Endodermal cell (in vitro differentiated cells): ENCODE measurements around the gene OXSR1. TPM values are rescaled to one million over a fixed set of nuclear protein-coding genes. Genes with fewer than 3 reads are reported as not detected.
A peak's percentile ranks its signal among the peaks of the same experiment; 100 is the strongest.

ENCODE experiments used
- DNase-seq: peaks from one replicate; pipeline ENCODE4 v3.0.0-alpha.2; 2017
- H3K27ac ChIP-seq: 2 replicates; pipeline ENCODE4 v1.5.1; 2013; ENCODE audit warnings: mild to moderate bottlenecking, low read depth, low read length, moderate library complexity
- H3K27me3 ChIP-seq: 2 replicates; pipeline ENCODE4 v1.6.1; 2013; ENCODE audit warnings: mild to moderate bottlenecking, low read length, moderate library complexity; ENCODE audit not compliant: insufficient read depth, control insufficient read depth, poor library complexity, severe bottlenecking
- H3K36me3 ChIP-seq: 2 replicates; pipeline ENCODE4 v1.7.0; 2013; ENCODE audit warnings: mild to moderate bottlenecking, low read length, moderate library complexity; ENCODE audit not compliant: control insufficient read depth, insufficient read depth
- H3K4me1 ChIP-seq: one replicate; pipeline ENCODE4 v1.7.0; 2013; ENCODE audit warnings: low read length; ENCODE audit not compliant: control insufficient read depth, insufficient read depth
- H3K4me3 ChIP-seq: 2 replicates; pipeline ENCODE4 v1.5.1; 2013; ENCODE audit warnings: mild to moderate bottlenecking, low read length, moderate library complexity
- H3K9ac ChIP-seq: 2 replicates; pipeline ENCODE4 v1.6.1; 2013; ENCODE audit warnings: mild to moderate bottlenecking, low read length, moderate library complexity; ENCODE audit not compliant: poor library complexity, severe bottlenecking; ENCODE audit errors: extremely low read depth
- H3K9me3 ChIP-seq: 2 replicates; pipeline ENCODE4 v1.6.1; 2013; ENCODE audit warnings: mild to moderate bottlenecking, low read length, moderate library complexity; ENCODE audit not compliant: control insufficient read depth
- H3K27ac Mint-ChIP-seq: 2 replicates; pipeline ENCODE4 v1.8.0; 2020; ENCODE audit warnings: mixed read lengths
- H3K27me3 Mint-ChIP-seq: 2 replicates; pipeline ENCODE4 v1.8.0; 2021; ENCODE audit warnings: mild to moderate bottlenecking, mixed read lengths; ENCODE audit not compliant: insufficient read depth
- H3K36me3 Mint-ChIP-seq: 2 replicates; pipeline ENCODE4 v1.8.0; 2020; ENCODE audit warnings: low read depth, mixed read lengths
- H3K4me1 Mint-ChIP-seq: 2 replicates; pipeline ENCODE4 v1.8.0; 2020; ENCODE audit warnings: mixed read lengths
- H3K4me3 Mint-ChIP-seq: 2 replicates; pipeline ENCODE4 v1.8.0; 2020; ENCODE audit warnings: mild to moderate bottlenecking, moderate library complexity, mixed read lengths
- H3K9me3 Mint-ChIP-seq: 2 replicates; pipeline ENCODE4 v1.8.0; 2020; ENCODE audit warnings: mild to moderate bottlenecking, mixed read lengths
- WGBS, 2 experiments: methylation state at CpG; one replicate each; pipeline versions ENCODE4 v1.1.5 to v1.1.7; 2013; ENCODE audit warnings: missing lambda C conversion rate in 2 of 2, mixed read lengths in 1 of 2; ENCODE audit not compliant: insufficient coverage in 1 of 2, insufficient read length in 1 of 2; 5-methylcytosine and 5-hydroxymethylcytosine counted together
- total RNA-seq, 2 donors: library from RNA; stranded (reverse); fragmentation: NEBNext Ultra II Directional in 1 of 2; extraction: Animal tissue kit (Norgen Biotek cat#: 25700) in 1 of 2; gene quantifications; 2 replicates in 1 of 2; 3 replicates in 1 of 2; pipeline ENCODE4 v1.2.1, GENCODE V29; 2021
- TF ChIP-seq, protein P1 (sequence below): fragments of 200-600 bp; sonication (generic); conservative IDR thresholded peaks from 2 replicates; pipeline ENCODE4 v1.5.0; 2021; ENCODE audit warnings: antibody characterized with exemption, mild to moderate bottlenecking

Gene OXSR1
- total RNA-seq, 2 donors from 2014 or later, result 41.9 to 55.5 TPM

DNA sequence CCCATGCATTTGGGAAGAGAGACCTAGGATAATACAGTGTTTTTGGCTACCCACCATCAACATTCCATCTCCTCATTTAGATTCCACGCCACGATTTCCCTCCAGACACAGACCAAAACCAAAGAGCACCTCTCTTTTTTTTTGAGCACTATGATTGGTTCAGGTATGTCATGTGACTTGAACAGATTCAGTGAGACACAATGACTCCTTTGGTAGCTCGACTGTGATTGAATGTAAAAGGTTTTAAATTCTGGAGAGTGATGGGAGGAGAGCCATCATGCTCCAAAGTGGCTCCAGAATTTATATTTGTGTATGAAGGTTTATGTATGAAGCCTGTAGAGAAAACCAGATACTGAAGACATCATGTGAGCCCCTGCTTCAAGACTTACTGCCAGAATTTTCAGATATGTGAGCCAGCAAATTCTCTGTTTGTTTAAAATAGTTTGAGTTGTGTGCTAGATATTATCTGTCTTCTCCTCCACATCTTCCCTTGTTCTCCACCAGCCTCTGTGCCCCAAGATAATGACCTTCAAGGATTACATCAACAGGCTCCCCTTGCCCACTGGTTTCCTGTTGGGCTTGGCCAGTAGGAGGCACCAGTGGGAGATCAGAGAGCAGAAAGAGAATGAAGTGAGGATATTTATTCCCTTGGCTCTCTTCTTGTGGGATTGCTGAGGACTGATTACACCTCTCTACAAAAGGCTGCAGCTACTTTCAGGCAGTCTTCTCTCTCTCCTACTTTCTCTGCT is 14.4 kb upstream of the OXSR1 start:
- H3K27ac ChIP-seq, result no peak overlapping the region
- H3K9me3 ChIP-seq, result peaks cover 15% of the 10 kb centered on the region
- H3K27ac Mint-ChIP-seq, result no peak overlapping the region

DNA sequence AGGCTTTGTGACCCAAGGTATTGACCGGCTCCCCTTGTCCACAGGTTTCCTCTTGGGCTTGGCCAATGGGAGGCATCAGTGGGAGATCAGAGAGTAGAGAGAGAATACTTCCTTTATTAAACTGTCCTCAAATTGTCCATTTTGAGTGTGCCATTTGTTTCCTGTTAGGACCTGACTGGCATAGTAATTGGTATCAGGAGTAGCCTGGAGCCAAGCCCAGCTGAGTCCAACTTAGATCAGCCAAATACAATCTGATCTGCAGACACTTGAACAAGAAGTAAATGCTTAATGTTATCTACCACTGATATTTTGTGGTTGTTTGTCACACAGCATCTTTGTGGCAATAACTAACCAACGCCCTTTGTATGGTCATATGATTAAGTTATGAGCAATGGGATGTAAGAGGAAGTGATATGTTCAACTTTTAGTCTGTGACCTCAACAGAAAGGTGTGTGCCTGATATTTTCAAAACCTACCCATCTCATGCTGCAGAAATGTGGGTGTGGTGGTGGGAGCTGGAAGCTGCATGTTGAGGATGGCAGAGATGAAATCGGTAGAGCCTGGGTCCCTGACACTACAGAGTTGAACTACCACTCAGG is 13.6 kb upstream of the OXSR1 start:
- H3K27ac ChIP-seq, result no peak overlapping the region
- Mint-ChIP-seq H3K36me3 (no peaks in the 10 kb centered on the region), H3K4me1 (no peaks in the 10 kb centered on the region), H3K27ac (no peak overlapping the region), H3K9me3 (peaks cover 6% of the 10 kb centered on the region), H3K4me3 (no peak overlapping the region), H3K27me3 (no peaks in the 10 kb centered on the region)
- TF ChIP-seq, protein P1, sequence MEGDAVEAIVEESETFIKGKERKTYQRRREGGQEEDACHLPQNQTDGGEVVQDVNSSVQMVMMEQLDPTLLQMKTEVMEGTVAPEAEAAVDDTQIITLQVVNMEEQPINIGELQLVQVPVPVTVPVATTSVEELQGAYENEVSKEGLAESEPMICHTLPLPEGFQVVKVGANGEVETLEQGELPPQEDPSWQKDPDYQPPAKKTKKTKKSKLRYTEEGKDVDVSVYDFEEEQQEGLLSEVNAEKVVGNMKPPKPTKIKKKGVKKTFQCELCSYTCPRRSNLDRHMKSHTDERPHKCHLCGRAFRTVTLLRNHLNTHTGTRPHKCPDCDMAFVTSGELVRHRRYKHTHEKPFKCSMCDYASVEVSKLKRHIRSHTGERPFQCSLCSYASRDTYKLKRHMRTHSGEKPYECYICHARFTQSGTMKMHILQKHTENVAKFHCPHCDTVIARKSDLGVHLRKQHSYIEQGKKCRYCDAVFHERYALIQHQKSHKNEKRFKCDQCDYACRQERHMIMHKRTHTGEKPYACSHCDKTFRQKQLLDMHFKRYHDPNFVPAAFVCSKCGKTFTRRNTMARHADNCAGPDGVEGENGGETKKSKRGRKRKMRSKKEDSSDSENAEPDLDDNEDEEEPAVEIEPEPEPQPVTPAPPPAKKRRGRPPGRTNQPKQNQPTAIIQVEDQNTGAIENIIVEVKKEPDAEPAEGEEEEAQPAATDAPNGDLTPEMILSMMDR, result no peak
- no peaks in the 10 kb centered on the region for H3K4me1 ChIP-seq
- no peak overlapping the region for H3K4me3 ChIP-seq
- H3K36me3 ChIP-seq, result no peaks in the 10 kb centered on the region
- H3K9me3 ChIP-seq, result peaks cover 7% of the 10 kb centered on the region
- DNase-seq, result no peak
- no peaks in the 10 kb centered on the region for H3K27me3 ChIP-seq
- WGBS, 2 experiments, result 83 to 97% methylated on average over 1 to 3 of the region's 3 CpGs
- H3K9ac ChIP-seq, result no peak overlapping the region

More for the DNA sequence above, 14.4 kb upstream of the OXSR1 start:
- Mint-ChIP-seq H3K4me1 (no peaks in the 10 kb centered on the region), H3K9me3 (peaks cover 6% of the 10 kb centered on the region), H3K4me3 (no peak overlapping the region), H3K27me3 (no peaks in the 10 kb centered on the region), H3K36me3 (no peaks in the 10 kb centered on the region)
- no peaks in the 10 kb centered on the region for H3K27me3 ChIP-seq
- no peak overlapping the region for H3K4me3 ChIP-seq
- H3K9ac ChIP-seq, result no peak overlapping the region
- WGBS, 2 experiments, result 70 to 90% methylated on average over 1 to 3 of the region's 3 CpGs
- TF ChIP-seq, protein P1, result peak; percentile 61
- no peaks in the 10 kb centered on the region for H3K36me3 ChIP-seq
- DNase-seq, result peak; percentile 65
- H3K4me1 ChIP-seq, result no peaks in the 10 kb centered on the region

DNA sequence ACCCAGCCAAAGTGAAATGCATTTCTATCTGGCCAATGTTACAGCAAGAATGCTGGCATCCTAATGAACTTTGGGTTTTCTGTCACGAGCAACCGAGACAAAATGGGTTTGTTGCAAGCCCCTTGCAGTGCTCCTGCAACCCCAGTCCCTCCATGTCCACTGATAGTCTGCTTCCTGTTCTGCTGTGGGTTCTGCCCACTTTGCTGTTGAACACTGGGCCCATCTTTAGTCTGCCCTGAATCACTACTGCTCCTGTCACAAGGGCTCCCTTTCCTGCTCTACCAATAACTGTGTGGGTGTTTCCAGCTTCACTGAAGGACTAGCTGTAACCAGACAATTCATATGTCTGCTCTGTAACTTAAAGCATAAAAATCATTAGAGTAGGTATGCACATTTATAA is 12.7 kb upstream of the OXSR1 start:
- Mint-ChIP-seq H3K4me1 (no peaks in the 10 kb centered on the region), H3K27ac (no peak overlapping the region), H3K4me3 (no peak overlapping the region), H3K36me3 (no peaks in the 10 kb centered on the region), H3K9me3 (peaks cover 3% of the 10 kb centered on the region), H3K27me3 (no peaks in the 10 kb centered on the region)
- 96 to 97% methylated on average over 2 of the region's 2 CpGs for WGBS, 2 experiments
- Histone ChIP-seq H3K4me3 (no peak overlapping the region), H3K27me3 (no peaks in the 10 kb centered on the region), H3K4me1 (no peaks in the 10 kb centered on the region), H3K9ac (no peak overlapping the region), H3K9me3 (no peaks in the 10 kb centered on the region), H3K36me3 (no peaks in the 10 kb centered on the region), H3K27ac (no peak overlapping the region)
- TF ChIP-seq, protein P1, result no peak
- DNase-seq, result no peak
